CD14-positive monocyte (primary cell): Measurements from ENCODE around the gene NUP93. TPM values are rescaled to one million over a fixed set of nuclear protein-coding genes. Genes with fewer than 3 reads are reported as not detected.

Source experiments
- DNase-seq, 3 donors: peaks; one replicate each; pipeline ENCODE4 v3.0.0-alpha.2; 2011 to 2022
- H2AFZ ChIP-seq: 2 replicates; pipeline ENCODE4 v1.6.0; 2012; ENCODE audit warnings: mild to moderate bottlenecking, low read depth, low read length, inconsistent platforms; ENCODE audit not compliant: insufficient read depth, poor library complexity, severe bottlenecking
- H3K27ac ChIP-seq, 2 donors: 1 replicate in 1 of 2; 2 replicates in 1 of 2; pipeline ENCODE4 v1.5.1; 2012 to 2013; ENCODE audit warnings: low read length in 2 of 2, control low read depth in 1 of 2, inconsistent platforms in 1 of 2, low read depth in 1 of 2, mild to moderate bottlenecking in 1 of 2
- H3K27me3 ChIP-seq, 2 donors: one replicate each; pipeline versions ENCODE4 v1.6.0 to v1.6.1; 2011 to 2013; ENCODE audit warnings: low read length in 2 of 2; ENCODE audit not compliant: control insufficient read depth in 2 of 2, insufficient read depth in 2 of 2
- H3K36me3 ChIP-seq, 2 donors: replicated peaks in 1 of 2; 1 replicate in 1 of 2; 2 replicates in 1 of 2; pipeline versions ENCODE4 v1.5.1 to v1.6.1; 2012 to 2013; ENCODE audit warnings: low read length in 2 of 2, control low read depth in 1 of 2, inconsistent platforms in 1 of 2, mild to moderate bottlenecking in 1 of 2; ENCODE audit not compliant: insufficient read depth in 2 of 2, control insufficient read depth in 1 of 2
- H3K4me1 ChIP-seq, 2 donors: 1 replicate in 1 of 2; 2 replicates in 1 of 2; pipeline versions ENCODE4 v1.5.1 to v1.6.1; 2012 to 2013; ENCODE audit warnings: low read length in 2 of 2, control low read depth in 1 of 2, inconsistent platforms in 1 of 2, mild to moderate bottlenecking in 1 of 2, moderate library complexity in 1 of 2; ENCODE audit not compliant: insufficient read depth in 2 of 2, control insufficient read depth in 1 of 2
- H3K4me2 ChIP-seq: replicated peaks from 2 replicates; pipeline ENCODE3; 2012; ENCODE audit warnings: low read length, moderate library complexity, mild to moderate bottlenecking; ENCODE audit not compliant: poor library complexity, severe bottlenecking; ENCODE audit errors: extremely low read depth
- H3K4me3 ChIP-seq, 3 experiments: fragments of 200-600 bp in 1 of 3; sonication (generic) in 1 of 3; replicated peaks in 1 of 3; 1 replicate in 2 of 3; 2 replicates in 1 of 3; pipeline ENCODE4 v1.5.1; 2011 to 2013; ENCODE audit warnings: low read length in 3 of 3, mild to moderate bottlenecking in 3 of 3, control low read depth in 2 of 3, low read depth in 2 of 3, inconsistent platforms in 1 of 3, moderate library complexity in 1 of 3
- H3K79me2 ChIP-seq: 2 replicates; pipeline ENCODE4 v1.6.0; 2012; ENCODE audit warnings: mild to moderate bottlenecking, control low read depth, inconsistent platforms, low read length, moderate library complexity; ENCODE audit not compliant: insufficient read depth
- H3K9ac ChIP-seq: 2 replicates; pipeline ENCODE4 v1.6.0; 2017; ENCODE audit warnings: low read length, mild to moderate bottlenecking; ENCODE audit not compliant: insufficient read depth, poor library complexity, severe bottlenecking
- H3K9me3 ChIP-seq, 2 donors: replicated peaks in 1 of 2; 1 replicate in 1 of 2; 2 replicates in 1 of 2; pipeline versions ENCODE4 v1.5.1 to v1.6.1; 2012 to 2013; ENCODE audit warnings: low read length in 2 of 2, control low read depth in 1 of 2; ENCODE audit not compliant: control insufficient read depth in 1 of 2, insufficient read depth in 1 of 2
- H4K20me1 ChIP-seq: 2 replicates; pipeline ENCODE4 v1.6.0; 2012; ENCODE audit warnings: mild to moderate bottlenecking, low read length, control low read depth, moderate library complexity; ENCODE audit not compliant: insufficient read depth
- H3K27ac Mint-ChIP-seq, 7 donors: one replicate each; pipeline ENCODE4 v1.8.0; 2020; ENCODE audit warnings: mild to moderate bottlenecking in 7 of 7, mixed read lengths in 7 of 7, moderate library complexity in 6 of 7, inconsistent platforms in 2 of 7
- H3K27me3 Mint-ChIP-seq, 3 donors: one replicate each; pipeline ENCODE4 v1.8.0; 2021 to 2022; ENCODE audit warnings: low read depth in 3 of 3, mild to moderate bottlenecking in 3 of 3, mixed read lengths in 3 of 3, moderate library complexity in 3 of 3, inconsistent platforms in 1 of 3
- H3K36me3 Mint-ChIP-seq, 2 donors: one replicate each; pipeline ENCODE4 v1.8.0; 2020; ENCODE audit warnings: mixed read lengths in 2 of 2, inconsistent platforms in 1 of 2, mild to moderate bottlenecking in 1 of 2
- H3K4me1 Mint-ChIP-seq: one replicate; pipeline ENCODE4 v1.8.0; 2020; ENCODE audit warnings: mild to moderate bottlenecking, mixed read lengths
- H3K4me3 Mint-ChIP-seq, 2 donors: one replicate each; pipeline ENCODE4 v1.8.0; 2020; ENCODE audit warnings: mild to moderate bottlenecking in 2 of 2, mixed read lengths in 2 of 2, moderate library complexity in 1 of 2
- H3K9me3 Mint-ChIP-seq, 7 donors: one replicate each; pipeline ENCODE4 v1.8.0; 2020 to 2022; ENCODE audit warnings: mixed read lengths in 7 of 7, mild to moderate bottlenecking in 6 of 7, moderate library complexity in 6 of 7, inconsistent platforms in 2 of 7
- CTCF ChIP-seq: fragments of 200-600 bp; IDR thresholded peaks from one replicate; pipeline ENCODE4 v1.8.0; 2022; ENCODE audit warnings: antibody characterized with exemption, mild to moderate bottlenecking
- WGBS: methylation state at CpG from one replicate; pipeline ENCODE4 v1.1.5; 2013; ENCODE audit warnings: missing lambda C conversion rate; ENCODE audit not compliant: insufficient coverage; 5-methylcytosine and 5-hydroxymethylcytosine counted together
- intact Hi-C, 2 donors: fragments of 100-400 bp; cut with micrococcal nuclease; formaldehyde crosslinking; loops; one replicate each; pipeline versions ENCODE4 v1.15.0 to v1.15.1; 2023
- polyA plus RNA-seq, 3 donors: library from polyadenylated mRNA; depleted of rRNA in 1 of 3; unstranded in 2 of 3; stranded (reverse) in 1 of 3; fragments of 300-500 nt in 2 of 3; fragments of >200 nt in 1 of 3; fragmentation: Illumina TruSeq in 2 of 3; gene quantifications; 1 replicate in 2 of 3; 2 replicates in 1 of 3; pipeline ENCODE4 v1.2.3, GENCODE V29; 2012 to 2021

Gene NUP93
- polyA plus RNA-seq, 3 donors, result 46.6 to 77.7 (median 59.4) TPM

GRCh38 chr16:56860226-56861020 is 130.5 kb downstream of the NUP93 start:
- peak in 2 of 3 donors; percentile 6 to 18 for DNase-seq
- Histone ChIP-seq H3K9me3 (no peaks in the 10 kb centered on the region), H2AFZ (peak overlapping the region; percentile 65), H3K4me2 (peak overlapping the region; percentile 48), H3K9ac (peak overlapping the region; percentile 33), H3K27ac (peak overlapping the region; percentile 37 to 40), H3K36me3 (no peaks in the 10 kb centered on the region), H3K79me2 (no peaks in the 10 kb centered on the region), H3K4me3 (peak overlapping the region in 1 of 3 experiments; percentile 29), H4K20me1 (no peaks in the 10 kb centered on the region), H3K4me1 (peaks cover 74 to 80% of the 10 kb centered on the region in 2 donors), H3K27me3 (no peaks in the 10 kb centered on the region)
- H3K36me3 Mint-ChIP-seq, result peaks cover 2% of the 10 kb centered on the region in 2 donors
- H3K4me3 Mint-ChIP-seq, result peak overlapping the region; percentile 72 to 87
- peaks cover 4 to 7% (median 7%) of the 10 kb centered on the region in 3 donors for H3K27me3 Mint-ChIP-seq
- intact Hi-C loops, result loop anchor here in 1 of 2 donors (10.0 kb wide), 2 partner anchors 184 to 304 kb away; no protein-coding TSS in a partner anchor
- peaks cover 85% of the 10 kb centered on the region for H3K4me1 Mint-ChIP-seq
- 0% methylated on average over 8 of the region's 9 CpGs for WGBS
- H3K27ac Mint-ChIP-seq, result peak overlapping the region; percentile 8 to 91 (median 87)
- H3K9me3 Mint-ChIP-seq, result no peaks in the 10 kb centered on the region
- TF ChIP-seq CTCF, result no peak

GRCh38 chr16:56861092-56861610 is 131.2 kb downstream of the NUP93 start:
- no peaks in the 10 kb centered on the region for H3K79me2 ChIP-seq
- Mint-ChIP-seq H3K4me1 (peaks cover 79% of the 10 kb centered on the region), H3K9me3 (no peaks in the 10 kb centered on the region), H3K36me3 (peaks cover 2% of the 10 kb centered on the region in 2 donors), H3K4me3 (no peak overlapping the region), H3K27ac (peak overlapping the region in 4 of 7 donors; percentile 1 to 91 (median 58)), H3K27me3 (peaks cover 4 to 7% (median 7%) of the 10 kb centered on the region in 3 donors)
- H3K4me1 ChIP-seq, result peaks cover 74 to 80% of the 10 kb centered on the region in 2 donors
- no peak overlapping the region for H2AFZ ChIP-seq
- H3K27me3 ChIP-seq, result no peaks in the 10 kb centered on the region
- no peaks in the 10 kb centered on the region for H3K36me3 ChIP-seq
- H3K4me3 ChIP-seq, result peak overlapping the region in 1 of 3 experiments; percentile 29
- peak overlapping the region; percentile 33 for H3K9ac ChIP-seq
- no peaks in the 10 kb centered on the region for H3K9me3 ChIP-seq
- no peak for TF ChIP-seq CTCF
- H3K27ac ChIP-seq, result peak overlapping the region in 1 of 2 donors; percentile 23
- no peaks in the 10 kb centered on the region for H4K20me1 ChIP-seq
- no peak for DNase-seq
- whole genome bisulfite sequencing, result no CpG with 5 or more reads among the region's 3 CpGs
- intact Hi-C loops, result loop anchor here in 1 of 2 donors (10.0 kb wide), 2 partner anchors 184 to 304 kb away; no protein-coding TSS in a partner anchor
- H3K4me2 ChIP-seq, result peak overlapping the region; percentile 48
